T-helper 1 cell (primary cell): ENCODE measurements around the gene NAA35.
"Not testable (repeated sequence)": the region's sequence is repeated elsewhere in the genome, so short reads cannot be mapped to it uniquely, and the experiment has no call there.

ENCODE experiments used
- DNase-seq, 5 donors: peaks; one replicate each; pipeline ENCODE4 v3.0.0-alpha.2; 2012 to 2020

NAA35 gene

GRCh38 chr9:85944672-85945071 is 3.7 kb downstream of the NAA35 start:
- no peak for DNase-seq

- DNase-seq, result no peak
Observed at GRCh38 chr9:85949586-85950335, 8.8 kb downstream of the NAA35 start.

- DNase-seq, result no peak
Observed at GRCh38 chr9:85959955-85960354, 19.0 kb downstream of the NAA35 start.

- no peak for DNase-seq
Observed at GRCh38 chr9:85960688-85961093, 19.7 kb downstream of the NAA35 start.

GRCh38 chr9:85964526-85964925 is 23.6 kb downstream of the NAA35 start:
- no peak for DNase-seq

DNA sequence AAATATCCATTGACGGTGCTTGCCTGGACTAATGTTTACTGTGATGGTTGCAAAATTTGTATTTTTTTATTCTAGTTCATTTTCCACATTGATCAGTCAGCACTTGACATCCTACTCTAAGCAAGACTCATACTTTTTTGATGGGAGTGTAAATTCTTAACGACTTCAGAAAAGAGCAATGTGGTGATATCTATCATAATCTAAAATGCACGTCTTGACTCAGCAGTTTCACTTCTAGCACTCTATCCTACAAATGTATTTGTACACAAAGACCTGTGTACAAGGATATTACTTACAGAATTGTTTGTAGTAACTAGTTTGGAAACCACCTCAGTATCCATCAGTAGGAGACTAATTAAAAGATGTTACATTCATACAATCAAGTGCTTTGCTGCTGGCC is 24.0 kb downstream of the NAA35 start:
- DNase-seq, result peak in 1 of 5 donors; percentile 29

DNA sequence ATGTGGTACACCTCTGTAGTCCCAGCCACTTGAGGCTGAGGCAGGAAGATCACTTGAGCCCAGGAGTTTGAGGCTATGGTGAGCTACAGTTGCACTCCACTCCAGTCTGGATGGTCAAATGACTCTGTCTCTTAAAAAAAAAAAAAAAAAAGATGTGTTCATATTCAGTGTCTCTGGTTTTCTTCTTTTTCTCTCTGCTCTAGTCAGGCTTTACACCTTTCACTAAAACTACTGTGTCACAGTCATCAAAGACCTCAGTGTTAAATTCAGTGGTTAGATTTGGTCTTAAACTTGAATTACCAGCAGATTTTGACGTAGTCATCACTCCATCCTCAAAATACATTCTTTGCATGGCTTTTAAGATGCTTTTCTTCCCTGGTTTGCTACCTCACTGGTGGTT is 28.8 kb downstream of the NAA35 start:
- DNase-seq, result no peak

- no peak for DNase-seq
Observed at GRCh38 chr9:85971731-85972130, 30.8 kb downstream of the NAA35 start.

DNA sequence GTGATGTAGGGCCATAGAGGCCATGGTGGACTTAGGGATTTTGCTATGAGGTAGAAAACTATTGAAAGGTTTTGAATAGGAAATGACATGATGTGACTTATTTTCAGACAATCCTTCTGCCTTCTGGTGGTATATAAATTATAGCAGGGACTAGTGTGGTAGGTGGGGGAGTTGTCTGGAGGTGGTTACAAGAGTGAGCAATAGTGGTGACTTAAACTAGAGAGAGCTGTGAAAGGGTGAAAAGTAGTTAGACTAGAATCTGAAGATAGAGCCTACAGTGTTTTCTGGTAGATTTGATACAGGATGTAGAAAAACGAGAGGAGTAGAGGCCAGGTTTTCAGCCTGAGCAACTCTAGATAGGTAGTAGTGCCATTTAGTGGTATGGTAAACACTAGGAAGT is 32.3 kb downstream of the NAA35 start:
- DNase-seq, result no peak

DNA sequence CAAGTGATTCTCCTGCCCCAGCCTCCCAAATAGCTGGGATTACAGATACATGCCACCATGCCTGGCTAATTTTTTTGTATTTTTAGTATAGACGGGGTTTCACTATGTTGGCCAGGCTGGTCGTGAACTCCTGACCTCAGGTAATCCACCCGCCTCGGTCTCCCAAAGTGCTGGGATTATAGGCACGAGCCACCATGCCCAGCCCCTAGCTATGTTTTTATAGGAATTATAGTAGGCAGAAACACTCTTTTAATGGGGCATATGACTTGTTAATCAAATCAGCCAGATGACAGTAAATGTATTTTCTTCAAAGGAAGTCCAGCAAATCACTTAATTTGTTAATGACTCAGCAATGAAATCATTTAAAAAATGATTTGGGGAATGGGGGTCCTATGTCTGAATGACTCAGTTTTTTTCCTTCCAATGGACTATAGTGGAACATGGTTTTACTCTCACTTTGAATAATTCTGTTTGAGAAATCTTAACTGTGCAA is 33.2 kb downstream of the NAA35 start:
- not testable (repeated sequence) for DNase-seq

GRCh38 chr9:85978496-85978895 is 37.5 kb downstream of the NAA35 start:
- DNase-seq, result no peak

GRCh38 chr9:85981369-85981768 is 40.4 kb downstream of the NAA35 start:
- DNase-seq, result no peak

DNA sequence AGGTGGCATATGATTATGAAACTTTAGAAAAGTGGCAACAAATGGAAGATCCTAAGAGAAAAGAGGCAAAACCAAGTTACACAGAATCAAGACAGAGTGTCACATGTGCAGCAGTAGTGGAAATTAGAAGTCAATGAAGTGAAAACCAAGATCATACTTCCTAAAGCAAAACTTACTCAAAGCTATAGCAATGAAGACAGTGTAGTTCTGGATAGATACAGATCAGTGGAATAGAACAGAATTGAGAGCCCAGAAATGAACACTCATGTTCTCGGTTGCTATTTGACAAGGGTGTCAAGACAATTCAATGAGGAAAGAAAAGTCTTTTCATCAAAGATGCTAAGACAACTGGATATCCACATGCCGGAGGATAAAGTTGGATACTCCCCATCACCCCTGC is 43.5 kb downstream of the NAA35 start:
- no peak for DNase-seq

DNA sequence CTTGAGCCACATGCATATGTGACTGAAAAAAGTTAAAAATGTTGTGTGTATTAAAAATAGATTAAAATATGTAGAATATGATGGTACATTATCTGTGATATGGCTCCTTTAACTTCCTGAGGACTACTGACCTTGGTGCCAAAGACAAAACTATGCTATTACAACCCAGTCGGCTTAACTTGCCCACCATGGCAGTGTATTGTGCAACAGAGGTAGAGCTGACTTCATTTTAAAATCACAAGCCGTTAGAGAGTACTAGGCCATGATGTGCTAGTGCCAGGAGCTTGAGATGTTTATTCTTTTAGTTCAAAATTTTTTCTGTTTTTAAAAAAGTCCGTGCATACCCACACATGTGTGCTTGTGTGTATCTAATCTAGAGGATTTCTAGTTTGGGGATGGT is 46.3 kb downstream of the NAA35 start:
- no peak for DNase-seq

GRCh38 chr9:85994191-85994590 is 53.2 kb downstream of the NAA35 start:
- DNase-seq, result no peak

- DNase-seq, result no peak
Observed at GRCh38 chr9:85995097-85995496, 54.2 kb downstream of the NAA35 start.

GRCh38 chr9:85995599-85995998 is 54.7 kb downstream of the NAA35 start:
- no peak for DNase-seq

GRCh38 chr9:86005253-86005775 is 64.4 kb downstream of the NAA35 start:
- no peak for DNase-seq

DNA sequence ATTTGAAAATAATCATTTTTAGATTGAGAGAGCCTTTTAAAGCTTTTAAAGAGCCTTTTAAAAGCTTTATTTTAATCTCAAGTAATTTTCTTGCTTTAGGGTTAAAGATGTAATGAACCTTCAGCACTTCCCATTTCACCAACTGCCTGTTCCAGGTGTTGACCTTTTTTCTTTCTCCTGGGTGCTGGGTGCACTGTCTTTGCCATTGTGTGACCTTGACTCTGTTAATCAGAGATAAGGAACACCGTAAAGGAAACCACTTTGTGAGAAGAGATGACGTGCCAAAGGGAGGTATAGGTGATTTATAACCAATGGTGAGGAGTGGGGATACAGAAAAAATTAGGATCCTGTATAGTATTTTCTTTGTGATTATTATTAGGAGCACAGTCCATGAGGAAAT is 68.2 kb downstream of the NAA35 start:
- no peak for DNase-seq

GRCh38 chr9:86020731-86021130 is 79.8 kb downstream of the NAA35 start:
- no peak for DNase-seq

DNA sequence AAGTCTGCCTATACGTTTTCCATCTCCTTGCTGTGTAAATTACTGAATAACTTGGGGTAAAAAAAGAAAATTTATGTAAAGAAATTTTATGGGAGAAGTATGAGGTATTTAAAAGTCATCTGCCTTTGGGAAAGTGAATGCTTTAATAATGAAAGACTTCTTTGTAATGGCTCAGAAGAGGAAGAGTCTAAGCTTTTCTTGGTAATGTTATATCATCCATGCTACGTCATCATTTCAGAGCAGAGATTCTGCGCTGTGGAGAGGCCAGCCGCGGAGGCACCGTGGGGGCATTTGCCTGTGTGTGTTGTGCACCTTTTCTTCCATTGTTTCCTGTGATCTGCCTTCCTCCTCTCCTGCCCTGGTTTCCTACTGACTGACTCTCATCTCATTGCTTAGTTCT is 80.2 kb downstream of the NAA35 start:
- DNase-seq, result no peak

DNA sequence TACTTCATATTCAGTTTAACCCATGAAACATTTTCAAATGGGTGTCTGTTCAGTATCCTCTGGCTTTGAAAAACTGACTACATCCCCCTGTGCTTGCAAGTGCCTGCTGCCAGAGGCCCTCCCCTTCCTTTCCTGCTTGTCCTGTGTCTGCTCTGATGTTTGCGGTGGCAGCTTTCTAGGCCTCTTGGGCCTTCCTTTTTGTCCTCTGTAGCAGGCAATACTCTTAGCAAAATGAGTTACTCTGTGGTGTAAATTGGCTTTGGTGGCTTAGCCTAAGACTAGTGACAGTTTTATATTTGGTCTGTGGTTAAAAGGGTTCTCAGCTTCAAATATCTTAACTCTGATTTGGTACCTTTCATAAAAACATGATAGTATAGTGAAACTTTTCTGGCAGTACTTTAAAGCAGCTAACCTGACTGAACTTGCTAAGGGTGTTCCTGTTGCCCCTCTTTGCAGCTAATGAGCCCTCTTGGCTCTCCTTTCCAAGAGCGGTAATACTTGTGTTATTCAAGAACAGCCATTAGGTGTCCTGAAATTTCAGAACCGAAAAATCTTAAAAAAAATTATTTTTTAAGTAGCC is 81.8 kb downstream of the NAA35 start:
- DNase-seq, result peak in 1 of 5 donors; percentile 23

GRCh38 chr9:86027767-86028166 is 86.8 kb downstream of the NAA35 start:
- DNase-seq, result no peak
